SH-SY5Y (cell line): ENCODE measurements around the gene ASIC5.

Source experiments
- GATA2 ChIP-seq: IDR thresholded peaks from 2 replicates; pipeline ENCODE4 v1.6.1; 2011; ENCODE audit warnings: mild to moderate bottlenecking, low read depth, low read length
- GATA3 ChIP-seq: IDR thresholded peaks from 2 replicates; pipeline ENCODE4 v1.6.1; 2011; ENCODE audit warnings: low read depth, mild to moderate bottlenecking, low read length, moderate library complexity

DNA sequence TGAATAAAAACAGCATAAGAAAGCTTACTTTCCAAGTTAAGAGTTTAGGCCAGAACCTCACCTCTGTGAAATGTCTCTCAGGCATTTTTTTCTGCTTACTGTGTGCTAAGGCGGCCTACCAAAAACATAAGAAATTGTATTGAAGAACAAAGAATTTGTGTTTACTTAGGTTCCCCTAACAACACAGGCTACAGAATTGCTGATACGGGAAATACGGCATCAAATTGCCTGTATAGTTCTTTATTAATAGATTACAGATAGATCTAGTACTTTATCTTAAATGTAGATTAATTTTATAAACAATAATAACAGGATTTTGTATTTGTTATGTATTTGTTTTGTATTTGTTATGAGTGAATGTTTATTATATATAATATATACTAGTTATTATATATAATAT, 12.9 kb downstream of the ASIC5 start:
- no peak for TF ChIP-seq GATA2
- TF ChIP-seq GATA3, result no peak
